Measurements from ENCODE around the gene OSBP. TPM values are rescaled to one million over a fixed set of nuclear protein-coding genes. Genes with fewer than 3 reads are reported as not detected.
A peak's percentile ranks its signal among the peaks of the same experiment; 100 is the strongest.

Gene OSBP
- total and polyA plus RNA-seq, 4 donors = 15.0 to 42.4 (median 29.9) TPM

GRCh38 chr11:59598961-59599360 lies 16.6 kb downstream of the OSBP start:
- H3K27me3 ChIP-seq (ENCODE audit: control insufficient read depth in 1 of 2, insufficient read depth in 2 of 2, low read length in 1 of 2) = no peaks in the 10 kb centered on the region
- ATAC-seq (ENCODE audit: low FRiP score) (no peak), DNase-seq (no peak)
- H3K36me3 ChIP-seq (ENCODE audit: control insufficient read depth in 1 of 2, insufficient read depth in 2 of 2, low read length in 1 of 2) = peaks cover 10 to 21% of the 10 kb centered on the region in 2 donors
- 82 to 95% methylated on average over 1 of the region's 1 CpG for WGBS, 2 donors
- H3K27ac ChIP-seq (ENCODE audit: low read depth in 1 of 2, low read length in 2 of 2) = no peak overlapping the region
- H3K4me3 ChIP-seq (ENCODE audit: low read length in 2 of 2) = no peak overlapping the region
- no peaks in the 10 kb centered on the region for H3K9me3 ChIP-seq (ENCODE audit: control insufficient read depth, low read length)
- H3K4me1 ChIP-seq (ENCODE audit: control insufficient read depth in 1 of 2, insufficient read depth in 2 of 2, low read length in 2 of 2) = no peaks in the 10 kb centered on the region
- intact Hi-C loops (cut with DNase I) = no loop called here

GRCh38 chr11:59584294-59584693 lies 31.3 kb downstream of the OSBP start:
- ATAC-seq (ENCODE audit: low FRiP score) (no peak), DNase-seq (no peak)

GRCh38 chr11:59582006-59582405 lies 33.6 kb downstream of the OSBP start:
- intact Hi-C loops (cut with DNase I) = no loop called here
- ATAC-seq (ENCODE audit: low FRiP score) = no peak

More at GRCh38 chr11:59584294-59584693, 31.3 kb downstream of the OSBP start:
- Histone ChIP-seq H3K27me3 (ENCODE audit: control insufficient read depth in 1 of 2, insufficient read depth in 2 of 2, low read length in 1 of 2) (no peaks in the 10 kb centered on the region), H3K4me3 (ENCODE audit: low read length in 2 of 2) (no peak overlapping the region), H3K36me3 (ENCODE audit: control insufficient read depth in 1 of 2, insufficient read depth in 2 of 2, low read length in 1 of 2) (peaks cover 0 to 5% of the 10 kb centered on the region in 2 donors), H3K9me3 (ENCODE audit: control insufficient read depth, low read length) (no peaks in the 10 kb centered on the region), H3K4me1 (ENCODE audit: control insufficient read depth in 1 of 2, insufficient read depth in 2 of 2, low read length in 2 of 2) (no peaks in the 10 kb centered on the region), H3K27ac (ENCODE audit: low read depth in 1 of 2, low read length in 2 of 2) (no peak overlapping the region)
- intact Hi-C loops (cut with DNase I) = no loop called here
- 93 to 97% methylated on average over 2 of the region's 2 CpGs for WGBS, 2 donors

GRCh38 chr11:59578369-59578768 lies 37.2 kb downstream of the OSBP start:
- Histone ChIP-seq H3K4me1 (ENCODE audit: control insufficient read depth in 1 of 2, insufficient read depth in 2 of 2, low read length in 2 of 2) (no peaks in the 10 kb centered on the region), H3K9me3 (ENCODE audit: control insufficient read depth, low read length) (no peaks in the 10 kb centered on the region), H3K4me3 (ENCODE audit: low read length in 2 of 2) (no peak overlapping the region), H3K27ac (ENCODE audit: low read depth in 1 of 2, low read length in 2 of 2) (no peak overlapping the region), H3K27me3 (ENCODE audit: control insufficient read depth in 1 of 2, insufficient read depth in 2 of 2, low read length in 1 of 2) (no peaks in the 10 kb centered on the region), H3K36me3 (ENCODE audit: control insufficient read depth in 1 of 2, insufficient read depth in 2 of 2, low read length in 1 of 2) (peaks cover 10 to 11% of the 10 kb centered on the region in 2 donors)
- DNase-seq (no peak), ATAC-seq (ENCODE audit: low FRiP score) (no peak)
- intact Hi-C loops (cut with DNase I) = no loop called here
- 87 to 88% methylated on average over 1 of the region's 1 CpG for WGBS, 2 donors

More at GRCh38 chr11:59582006-59582405, 33.6 kb downstream of the OSBP start:
- Histone ChIP-seq H3K27me3 (ENCODE audit: control insufficient read depth in 1 of 2, insufficient read depth in 2 of 2, low read length in 1 of 2) (no peaks in the 10 kb centered on the region), H3K4me1 (ENCODE audit: control insufficient read depth in 1 of 2, insufficient read depth in 2 of 2, low read length in 2 of 2) (no peaks in the 10 kb centered on the region), H3K9me3 (ENCODE audit: control insufficient read depth, low read length) (no peaks in the 10 kb centered on the region), H3K27ac (ENCODE audit: low read depth in 1 of 2, low read length in 2 of 2) (no peak overlapping the region), H3K36me3 (ENCODE audit: control insufficient read depth in 1 of 2, insufficient read depth in 2 of 2, low read length in 1 of 2) (peaks cover 0 to 8% of the 10 kb centered on the region in 2 donors), H3K4me3 (ENCODE audit: low read length in 2 of 2) (no peak overlapping the region)
- DNase-seq = no peak
- 84 to 89% methylated on average over 1 of the region's 1 CpG for WGBS, 2 donors

DNA sequence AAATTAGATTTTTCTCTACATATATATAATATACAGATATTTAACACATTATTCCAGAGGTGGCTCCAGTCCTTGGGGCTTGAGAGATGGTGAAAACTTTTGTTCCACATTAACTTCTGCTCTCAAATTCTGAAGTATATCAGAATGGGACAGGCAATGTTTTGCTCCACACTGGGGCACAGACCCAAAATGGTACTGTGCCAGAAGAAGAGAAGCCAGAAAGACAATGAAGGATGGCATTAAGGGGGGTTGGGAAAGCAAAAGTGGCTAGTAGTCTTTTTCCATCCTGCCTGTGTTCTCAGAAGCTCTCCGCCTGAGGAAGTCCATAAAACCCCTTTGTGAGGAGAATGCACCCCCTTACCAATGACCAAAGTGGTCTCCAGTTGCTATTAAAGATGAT lies 40.1 kb downstream of the OSBP start:
- H3K27ac ChIP-seq (ENCODE audit: low read depth in 1 of 2, low read length in 2 of 2) = no peak overlapping the region
- no peak for DNase-seq
- H3K4me1 ChIP-seq (ENCODE audit: control insufficient read depth in 1 of 2, insufficient read depth in 2 of 2, low read length in 2 of 2) = no peaks in the 10 kb centered on the region
- no peaks in the 10 kb centered on the region for H3K27me3 ChIP-seq (ENCODE audit: control insufficient read depth in 1 of 2, insufficient read depth in 2 of 2, low read length in 1 of 2)
- H3K9me3 ChIP-seq (ENCODE audit: control insufficient read depth, low read length) = no peaks in the 10 kb centered on the region
- intact Hi-C loops (cut with DNase I) = no loop called here
- no peak overlapping the region for H3K4me3 ChIP-seq (ENCODE audit: low read length in 2 of 2)
- ATAC-seq (ENCODE audit: low FRiP score) = no peak
- 96 to 98% methylated on average over 1 of the region's 1 CpG for WGBS, 2 donors
- peaks cover 5 to 11% of the 10 kb centered on the region in 2 donors for H3K36me3 ChIP-seq (ENCODE audit: control insufficient read depth in 1 of 2, insufficient read depth in 2 of 2, low read length in 1 of 2)

GRCh38 chr11:59574932-59575502 lies 40.6 kb downstream of the OSBP start:
- Histone ChIP-seq H3K27ac (ENCODE audit: low read depth in 1 of 2, low read length in 2 of 2) (no peak overlapping the region), H3K9me3 (ENCODE audit: control insufficient read depth, low read length) (no peaks in the 10 kb centered on the region), H3K4me1 (ENCODE audit: control insufficient read depth in 1 of 2, insufficient read depth in 2 of 2, low read length in 2 of 2) (no peaks in the 10 kb centered on the region), H3K4me3 (ENCODE audit: low read length in 2 of 2) (no peak overlapping the region), H3K27me3 (ENCODE audit: control insufficient read depth in 1 of 2, insufficient read depth in 2 of 2, low read length in 1 of 2) (no peaks in the 10 kb centered on the region), H3K36me3 (ENCODE audit: control insufficient read depth in 1 of 2, insufficient read depth in 2 of 2, low read length in 1 of 2) (peaks cover 5 to 11% of the 10 kb centered on the region in 2 donors)
- intact Hi-C loops (cut with DNase I) = no loop called here
- no peak for DNase-seq
- no peak for ATAC-seq (ENCODE audit: low FRiP score)
- 71 to 72% methylated on average over 5 of the region's 5 CpGs for WGBS, 2 donors

DNA sequence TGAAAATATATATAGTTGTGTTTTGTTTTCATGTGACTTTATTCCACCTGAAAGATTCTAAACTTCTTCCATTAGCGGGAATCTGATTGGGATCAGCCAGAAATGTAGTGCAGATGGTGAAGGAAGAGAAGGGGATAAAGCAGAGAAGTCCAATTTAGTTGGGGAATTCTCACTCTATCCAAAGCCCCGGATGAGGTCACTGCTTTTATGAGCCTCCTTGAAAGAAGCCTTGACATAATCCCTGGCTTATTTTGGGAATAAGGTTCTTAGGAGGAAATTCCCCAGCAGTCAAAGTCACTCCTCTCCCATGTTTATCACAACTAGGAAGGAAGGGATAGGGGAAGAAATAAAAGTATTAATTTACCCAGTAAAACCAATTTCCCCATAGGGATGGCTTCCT lies 41.1 kb downstream of the OSBP start:
- 48 to 51% methylated on average over 2 of the region's 2 CpGs for WGBS, 2 donors
- Histone ChIP-seq H3K36me3 (ENCODE audit: control insufficient read depth in 1 of 2, insufficient read depth in 2 of 2, low read length in 1 of 2) (peaks cover 5 to 11% of the 10 kb centered on the region in 2 donors), H3K4me1 (ENCODE audit: control insufficient read depth in 1 of 2, insufficient read depth in 2 of 2, low read length in 2 of 2) (no peaks in the 10 kb centered on the region), H3K9me3 (ENCODE audit: control insufficient read depth, low read length) (no peaks in the 10 kb centered on the region), H3K27me3 (ENCODE audit: control insufficient read depth in 1 of 2, insufficient read depth in 2 of 2, low read length in 1 of 2) (no peaks in the 10 kb centered on the region), H3K4me3 (ENCODE audit: low read length in 2 of 2) (no peak overlapping the region), H3K27ac (ENCODE audit: low read depth in 1 of 2, low read length in 2 of 2) (no peak overlapping the region)
- ATAC-seq (ENCODE audit: low FRiP score) (no peak), DNase-seq (no peak)
- intact Hi-C loops (cut with DNase I) = no loop called here

GRCh38 chr11:59573216-59573615 lies 42.4 kb downstream of the OSBP start:
- peak; percentile 35 for ATAC-seq (ENCODE audit: low FRiP score)
- intact Hi-C loops (cut with DNase I) = no loop called here
- DNase-seq = no peak
- H3K9me3 ChIP-seq (ENCODE audit: control insufficient read depth, low read length) = no peaks in the 10 kb centered on the region
- H3K27me3 ChIP-seq (ENCODE audit: control insufficient read depth in 1 of 2, insufficient read depth in 2 of 2, low read length in 1 of 2) = no peaks in the 10 kb centered on the region
- H3K27ac ChIP-seq (ENCODE audit: low read depth in 1 of 2, low read length in 2 of 2) = no peak overlapping the region
- H3K36me3 ChIP-seq (ENCODE audit: control insufficient read depth in 1 of 2, insufficient read depth in 2 of 2, low read length in 1 of 2) = peaks cover 5 to 11% of the 10 kb centered on the region in 2 donors
- WGBS, 2 donors = 85 to 87% methylated on average over 4 of the region's 4 CpGs
- H3K4me1 ChIP-seq (ENCODE audit: control insufficient read depth in 1 of 2, insufficient read depth in 2 of 2, low read length in 2 of 2) = no peaks in the 10 kb centered on the region
- no peak overlapping the region for H3K4me3 ChIP-seq (ENCODE audit: low read length in 2 of 2)

DNA sequence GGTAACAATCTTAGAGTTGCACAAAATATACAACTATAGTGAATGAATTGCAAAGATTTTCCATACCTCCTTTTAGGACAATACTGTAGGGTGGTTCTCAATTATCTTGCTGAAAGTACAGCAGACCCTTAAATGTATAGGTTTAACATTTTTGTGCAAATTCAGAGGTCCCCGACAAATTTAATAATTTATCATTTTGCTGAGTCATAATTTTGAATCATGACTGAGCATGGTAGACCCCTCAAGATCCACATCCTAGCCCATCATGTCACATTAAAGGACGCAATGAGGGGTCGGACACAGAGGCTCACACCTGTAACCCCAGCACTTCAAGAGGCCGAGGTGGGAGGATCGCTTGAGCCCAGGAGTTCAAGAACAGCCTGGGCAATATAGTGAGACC lies 43.5 kb downstream of the OSBP start:
- H3K27me3 ChIP-seq (ENCODE audit: control insufficient read depth in 1 of 2, insufficient read depth in 2 of 2, low read length in 1 of 2) = no peaks in the 10 kb centered on the region
- WGBS, 2 donors = 93 to 95% methylated on average over 5 of the region's 5 CpGs
- intact Hi-C loops (cut with DNase I) = no loop called here

More for the DNA sequence above, 43.5 kb downstream of the OSBP start:
- ATAC-seq (ENCODE audit: low FRiP score) = no peak
- H3K9me3 ChIP-seq (ENCODE audit: control insufficient read depth, low read length) = no peaks in the 10 kb centered on the region
- H3K36me3 ChIP-seq (ENCODE audit: control insufficient read depth in 1 of 2, insufficient read depth in 2 of 2, low read length in 1 of 2) = peaks cover 2 to 11% of the 10 kb centered on the region in 2 donors
- H3K4me3 ChIP-seq (ENCODE audit: low read length in 2 of 2) = no peak overlapping the region
- DNase-seq = no peak
- no peaks in the 10 kb centered on the region for H3K4me1 ChIP-seq (ENCODE audit: control insufficient read depth in 1 of 2, insufficient read depth in 2 of 2, low read length in 2 of 2)
- H3K27ac ChIP-seq (ENCODE audit: low read depth in 1 of 2, low read length in 2 of 2) = no peak overlapping the region

Measured in aorta (tissue), 5 donors.